HCT116 (cell line): ENCODE data around the gene C2CD4B. TPM values are rescaled to one million over a fixed set of nuclear protein-coding genes. Genes with fewer than 3 reads are reported as not detected.

Experiments
- ATAC-seq: fragments of 200-7000 bp; cut with Tn5 transposase; 2 replicates; pipeline ENCODE4 v1.9.1; 2020; ENCODE audit warnings: mild to moderate bottlenecking, moderate library complexity
- BruUV-seq: library from RNA; stranded (reverse); fragments of 400-500 nt; replicated peaks from 2 replicates; lab custom pipeline; 2021; lab: Mats Ljungman, UMichigan
- CTCF ChIA-PET: fragments of 300-600 bp; sonication (Branson Sonifier 250); formaldehyde crosslinking; loops from one replicate; lab custom pipeline; 2021; ENCODE audit warnings: antibody characterized with exemption; lab: Charles Lee
- POLR2A ChIA-PET: fragments of 300-600, 350-600 bp; sonication (Branson Sonifier 250); formaldehyde crosslinking; loops from one replicate; lab custom pipeline; 2021; ENCODE audit warnings: antibody characterized with exemption; lab: Charles Lee
- RAD21 ChIA-PET, 2 experiments: fragments of 300-600 bp; sonication (Branson Sonifier 250); formaldehyde crosslinking; loops; one replicate each; lab custom pipeline; 2023; ENCODE audit warnings: low total read pairs in 2 of 2; ENCODE audit not compliant: uncharacterized antibody in 2 of 2, unreplicated experiment in 2 of 2, low non-redundant PET in 1 of 2; lab: Charles Lee
- DNase-seq: peaks from one replicate; pipeline ENCODE4 v3.0.0-alpha.2; 2010; ENCODE audit warnings: low read depth, low spot score
- H2AFZ ChIP-seq: fragments of 200-600 bp; shearing (Covaris generic), sonication (generic); 2 replicates; pipeline ENCODE4 v1.6.1; 2017; ENCODE audit warnings: low read depth, mixed run types, mixed read lengths, antibody characterized with exemption, low read length; ENCODE audit not compliant: poor library complexity, severe bottlenecking
- H3K27ac ChIP-seq: 2 replicates; pipeline ENCODE4 v1.5.1; 2012; ENCODE audit warnings: low read depth, low read length
- H3K27me3 ChIP-seq: fragments of 200-600 bp; sonication (generic); 2 replicates; pipeline ENCODE4 v1.6.1; 2016; ENCODE audit warnings: mixed run types, low read length, mixed read lengths; ENCODE audit not compliant: insufficient read depth
- H3K36me3 ChIP-seq, 2 experiments: fragments of 200-500 bp in 1 of 2; fragments of 200-600 bp in 1 of 2; sonication (Bioruptor generic) in 1 of 2; sonication (generic) in 1 of 2; 2 replicates each; pipeline versions ENCODE4 v1.5.1 to v1.6.1; 2014 to 2016; ENCODE audit warnings: low read length in 2 of 2, inconsistent platforms in 1 of 2, mixed read lengths in 1 of 2, mixed run types in 1 of 2; ENCODE audit not compliant: insufficient read depth in 2 of 2, control insufficient read depth in 1 of 2
- H3K4me1 ChIP-seq, 2 experiments: fragments of 200-600 bp in 1 of 2; sonication (generic) in 1 of 2; 2 replicates each; pipeline versions ENCODE4 v1.5.1 to v1.6.1; 2012 to 2017; ENCODE audit warnings: low read length in 2 of 2, inconsistent platforms in 1 of 2, mild to moderate bottlenecking in 1 of 2, mixed read lengths in 1 of 2, mixed run types in 1 of 2, moderate library complexity in 1 of 2; ENCODE audit not compliant: insufficient read depth in 2 of 2, control insufficient read depth in 1 of 2
- H3K4me2 ChIP-seq: fragments of 200-600 bp; sonication (generic); 2 replicates; pipeline ENCODE4 v1.6.1; 2017; ENCODE audit warnings: mixed run types, low read length, mixed read lengths
- H3K4me3 ChIP-seq, 2 experiments: fragments of 200-600 bp in 1 of 2; sonication (generic) in 1 of 2; replicated peaks in 1 of 2; 2 replicates each; pipeline ENCODE4 v1.5.1; 2011 to 2016; ENCODE audit warnings: low read length in 2 of 2, control low read depth in 1 of 2, low read depth in 1 of 2, mild to moderate bottlenecking in 1 of 2, mixed read lengths in 1 of 2, mixed run types in 1 of 2
- H3K79me2 ChIP-seq: fragments of 200-600 bp; sonication (generic); 2 replicates; pipeline ENCODE4 v1.6.1; 2017; ENCODE audit warnings: mild to moderate bottlenecking, mixed run types, low read length, moderate library complexity, mixed read lengths; ENCODE audit not compliant: insufficient read depth
- H3K9ac ChIP-seq: fragments of 200-600 bp; sonication (generic); 2 replicates; pipeline ENCODE4 v1.6.1; 2016; ENCODE audit warnings: low read length, mixed read lengths
- H3K9me2 ChIP-seq: fragments of 200-600 bp; sonication (generic), shearing (Covaris generic); 2 replicates; pipeline ENCODE4 v1.6.1; 2017; ENCODE audit warnings: mixed run types, mild to moderate bottlenecking, moderate library complexity; ENCODE audit not compliant: insufficient read depth
- H3K9me3 ChIP-seq, 2 experiments: fragments of 200-500 bp in 1 of 2; fragments of 200-600 bp in 1 of 2; sonication (Bioruptor generic) in 1 of 2; sonication (generic) in 1 of 2; 2 replicates each; pipeline ENCODE4 v1.6.1; 2014 to 2017; ENCODE audit warnings: low read length in 2 of 2, mixed read lengths in 2 of 2, inconsistent platforms in 1 of 2, low read depth in 1 of 2, mild to moderate bottlenecking in 1 of 2, mixed run types in 1 of 2, moderate library complexity in 1 of 2; ENCODE audit not compliant: control insufficient read depth in 1 of 2, insufficient read depth in 1 of 2
- H4K20me1 ChIP-seq: fragments of 200-600 bp; sonication (generic), shearing (Covaris generic); 2 replicates; pipeline ENCODE4 v1.6.1; 2017; ENCODE audit warnings: mixed run types, mild to moderate bottlenecking, moderate library complexity; ENCODE audit not compliant: insufficient read depth
- ATF3 ChIP-seq: IDR thresholded peaks from 2 replicates; pipeline ENCODE4 v1.6.1; 2012
- FOSL1 ChIP-seq: IDR thresholded peaks from 2 replicates; pipeline ENCODE4 v1.6.1; 2012; ENCODE audit warnings: low read depth
- REST ChIP-seq: IDR thresholded peaks from 2 replicates; pipeline ENCODE4 v1.6.1; 2012; ENCODE audit warnings: low read depth
- SIN3A ChIP-seq: IDR thresholded peaks from 2 replicates; pipeline ENCODE4 v1.6.1; 2012; ENCODE audit warnings: low read depth
- ZFX ChIP-seq: fragments of 450-650 bp; IDR thresholded peaks from 2 replicates; pipeline ENCODE4 v1.6.1; 2017
- intact Hi-C: fragments of 100-400 bp; cut with micrococcal nuclease; formaldehyde crosslinking; loops from 2 replicates; pipeline ENCODE4 v1.10.0; 2022
- total RNA-seq: library from RNA; stranded (reverse); gene quantifications from one replicate; pipeline ENCODE4 v1.2.1, GENCODE V29; 2021; ENCODE audit not compliant: unreplicated experiment
- TF ChIP-seq, protein P1 (sequence below): IDR thresholded peaks from 2 replicates; pipeline ENCODE4 v1.6.1; 2011; ENCODE audit warnings: mild to moderate bottlenecking, low read length, moderate library complexity; ENCODE audit not compliant: insufficient replicate concordance; ENCODE audit errors: extremely low read depth
- TF ChIP-seq, protein P2 (sequence below): IDR thresholded peaks from 2 replicates; pipeline ENCODE4 v1.6.1; 2012

C2CD4B gene
- total RNA-seq, 1 experiment from 2014 or later = not detected

DNA sequence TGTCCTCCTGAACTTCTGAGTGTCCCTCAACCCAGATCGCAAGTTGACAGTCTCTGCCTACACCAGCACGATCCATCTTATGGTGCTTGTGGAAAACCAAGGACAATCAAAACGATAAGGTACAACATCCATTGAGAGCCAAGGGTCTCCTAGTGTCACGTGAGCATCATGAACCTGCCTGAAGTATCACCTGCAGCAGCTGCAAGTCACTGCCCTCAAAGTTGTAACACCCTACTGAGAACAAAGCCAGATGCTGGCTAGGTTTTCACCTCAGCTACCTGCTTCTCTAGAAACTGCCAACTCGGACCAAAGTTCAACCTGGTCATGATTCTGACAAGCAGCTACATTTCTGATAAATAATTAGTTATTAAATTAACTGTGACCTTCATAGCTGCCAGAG is 17.5 kb downstream of the C2CD4B start:
- no peak overlapping the region for H2AFZ ChIP-seq
- H3K36me3 ChIP-seq = no peaks in the 10 kb centered on the region
- H3K27ac ChIP-seq = no peak overlapping the region
- no peak overlapping the region for H3K9ac ChIP-seq
- ChIA-PET POLR2A (no interaction called here), RAD21 (no interaction called here)
- H3K9me3 ChIP-seq = no peaks in the 10 kb centered on the region
- H4K20me1 ChIP-seq = no peaks in the 10 kb centered on the region
- intact Hi-C loops = no loop called here
- DNase-seq (no peak), ATAC-seq (no peak)
- no peaks in the 10 kb centered on the region for H3K27me3 ChIP-seq
- H3K79me2 ChIP-seq = no peaks in the 10 kb centered on the region
- no peak overlapping the region for H3K4me2 ChIP-seq
- TF ChIP-seq, protein P1, sequence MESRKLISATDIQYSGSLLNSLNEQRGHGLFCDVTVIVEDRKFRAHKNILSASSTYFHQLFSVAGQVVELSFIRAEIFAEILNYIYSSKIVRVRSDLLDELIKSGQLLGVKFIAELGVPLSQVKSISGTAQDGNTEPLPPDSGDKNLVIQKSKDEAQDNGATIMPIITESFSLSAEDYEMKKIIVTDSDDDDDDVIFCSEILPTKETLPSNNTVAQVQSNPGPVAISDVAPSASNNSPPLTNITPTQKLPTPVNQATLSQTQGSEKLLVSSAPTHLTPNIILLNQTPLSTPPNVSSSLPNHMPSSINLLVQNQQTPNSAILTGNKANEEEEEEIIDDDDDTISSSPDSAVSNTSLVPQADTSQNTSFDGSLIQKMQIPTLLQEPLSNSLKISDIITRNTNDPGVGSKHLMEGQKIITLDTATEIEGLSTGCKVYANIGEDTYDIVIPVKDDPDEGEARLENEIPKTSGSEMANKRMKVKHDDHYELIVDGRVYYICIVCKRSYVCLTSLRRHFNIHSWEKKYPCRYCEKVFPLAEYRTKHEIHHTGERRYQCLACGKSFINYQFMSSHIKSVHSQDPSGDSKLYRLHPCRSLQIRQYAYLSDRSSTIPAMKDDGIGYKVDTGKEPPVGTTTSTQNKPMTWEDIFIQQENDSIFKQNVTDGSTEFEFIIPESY = no peak
- no peak for TF ChIP-seq ZFX
- TF ChIP-seq, protein P2, sequence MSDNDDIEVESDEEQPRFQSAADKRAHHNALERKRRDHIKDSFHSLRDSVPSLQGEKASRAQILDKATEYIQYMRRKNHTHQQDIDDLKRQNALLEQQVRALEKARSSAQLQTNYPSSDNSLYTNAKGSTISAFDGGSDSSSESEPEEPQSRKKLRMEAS = no peak
- TF ChIP-seq FOSL1 = no peak
- TF ChIP-seq ATF3 = no peak
- TF ChIP-seq REST = no peak
- TF ChIP-seq SIN3A = no peak
- TF ChIP-seq, all 23 proteins: peak for 0
- Histone ChIP-seq H3K4me1 (no peaks in the 10 kb centered on the region), H3K9me2 (no peaks in the 10 kb centered on the region), H3K4me3 (no peak overlapping the region)
- CTCF ChIA-PET = no interaction called here
- BruUV-seq = no TSS peak
